Fibroblast of peridontal ligament (primary cell): ENCODE measurements around the gene IER5.
A peak's percentile ranks its signal among the peaks of the same experiment; 100 is the strongest.

Experiments
- DNase-seq: peaks from one replicate; pipeline ENCODE4 v3.0.0-alpha.2; 2010; ENCODE audit errors: extremely low read depth

IER5 gene

DNA sequence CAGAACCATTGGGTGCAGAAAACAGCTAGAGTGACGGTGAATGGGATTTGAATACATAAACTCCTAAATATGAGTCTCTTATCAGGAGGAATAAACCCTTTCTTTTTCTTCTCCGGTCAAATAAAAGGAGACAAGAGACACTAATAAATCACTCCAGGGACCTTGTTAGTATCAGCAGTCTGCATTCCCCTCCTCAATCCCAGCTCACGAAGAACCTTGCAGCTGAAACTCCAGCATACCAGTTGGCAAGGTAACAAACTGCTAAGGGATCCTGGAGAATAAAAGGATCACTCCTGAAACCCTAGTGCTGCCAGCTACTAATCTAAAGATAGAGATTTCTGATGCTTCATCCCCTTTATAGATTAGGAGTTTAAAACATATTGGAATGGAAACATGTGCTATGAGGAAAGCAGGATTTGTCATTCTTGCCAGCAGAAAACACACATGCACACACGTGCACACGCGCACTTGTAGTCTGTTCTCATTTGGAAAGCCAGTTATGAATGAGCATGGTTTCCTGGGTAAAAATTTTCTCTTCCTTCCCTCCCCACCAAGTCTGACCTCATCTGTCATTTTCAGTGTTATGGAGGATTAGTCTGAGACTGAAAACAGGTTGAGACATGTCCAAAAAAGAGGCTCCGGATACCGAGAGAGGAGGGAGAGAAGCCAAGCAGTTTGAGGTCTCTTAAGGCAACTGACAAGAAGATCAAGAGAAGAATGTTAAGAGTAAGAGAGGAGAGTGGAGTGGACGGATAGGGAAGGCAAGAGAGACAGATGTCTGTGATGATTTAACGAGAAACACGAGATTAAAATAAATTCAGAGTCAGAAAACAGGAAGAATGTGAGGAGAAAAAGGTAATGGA is 10.9 kb downstream of the IER5 start:
- DNase-seq = peak; percentile 54

DNA sequence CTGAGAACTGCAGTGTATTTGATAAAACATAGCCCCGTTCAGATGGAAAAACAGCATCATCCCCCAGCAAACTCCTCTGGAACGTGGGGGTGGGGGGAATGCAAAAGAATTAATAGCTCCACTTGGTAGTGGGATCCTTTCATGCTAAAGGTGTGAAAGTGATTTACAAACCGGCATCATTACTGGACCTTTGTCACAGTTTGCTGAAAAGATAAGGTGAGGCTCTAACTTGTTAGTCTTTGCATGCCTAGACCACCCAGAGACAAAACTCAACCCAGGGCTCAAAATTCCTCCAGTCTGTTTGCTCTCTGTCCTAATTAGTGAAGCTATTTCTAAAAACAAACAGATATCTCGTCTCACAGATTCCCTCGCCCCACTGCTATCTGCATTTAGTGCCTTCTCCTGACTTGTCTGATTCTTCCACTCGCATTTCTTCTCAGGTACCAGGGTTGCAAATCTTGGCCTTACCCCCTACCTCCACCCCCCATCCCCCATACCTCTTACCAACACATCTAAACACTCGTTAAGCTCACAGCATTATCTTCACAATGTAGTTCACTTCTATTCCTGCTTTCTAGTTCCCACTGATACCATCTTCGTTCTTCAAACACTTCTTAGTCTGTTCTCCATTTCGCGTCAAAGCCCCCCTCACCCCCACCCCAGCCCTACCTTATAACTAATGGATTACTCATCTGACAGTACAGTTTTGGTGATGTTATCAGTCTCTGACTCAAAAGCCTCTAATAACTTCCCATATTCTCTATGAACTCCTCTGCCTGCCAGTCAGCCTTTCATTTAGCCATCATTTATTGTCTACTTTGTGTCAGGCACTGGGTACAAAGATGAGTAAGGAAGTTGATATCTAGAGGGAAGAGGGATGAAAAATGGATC is 11.8 kb downstream of the IER5 start:
- DNase-seq = no peak

DNA sequence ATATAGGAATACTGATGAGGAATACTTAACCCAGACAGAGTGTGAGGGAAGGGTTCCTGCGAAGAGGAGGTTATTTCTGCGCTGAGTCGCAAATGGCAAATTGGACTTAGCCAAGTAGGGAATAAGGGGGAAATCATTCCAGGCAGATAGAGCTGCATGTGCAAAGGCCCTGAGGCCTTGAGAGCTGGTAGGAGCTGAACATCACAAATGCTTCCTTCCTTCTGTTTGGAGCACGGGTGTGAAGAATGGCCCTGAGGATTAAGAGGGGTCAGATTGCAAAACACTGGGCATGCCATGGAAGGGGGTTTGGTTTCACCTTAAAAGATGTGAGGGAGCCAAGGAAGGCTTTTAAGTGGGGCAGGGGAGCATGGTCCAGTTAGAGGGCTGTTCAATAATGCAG is 12.4 kb downstream of the IER5 start:
- no peak for DNase-seq

- DNase-seq = peak; percentile 62
These were observed 13.2 kb downstream of the IER5 start for GRCh38 chr1:181101581-181102226.

DNA sequence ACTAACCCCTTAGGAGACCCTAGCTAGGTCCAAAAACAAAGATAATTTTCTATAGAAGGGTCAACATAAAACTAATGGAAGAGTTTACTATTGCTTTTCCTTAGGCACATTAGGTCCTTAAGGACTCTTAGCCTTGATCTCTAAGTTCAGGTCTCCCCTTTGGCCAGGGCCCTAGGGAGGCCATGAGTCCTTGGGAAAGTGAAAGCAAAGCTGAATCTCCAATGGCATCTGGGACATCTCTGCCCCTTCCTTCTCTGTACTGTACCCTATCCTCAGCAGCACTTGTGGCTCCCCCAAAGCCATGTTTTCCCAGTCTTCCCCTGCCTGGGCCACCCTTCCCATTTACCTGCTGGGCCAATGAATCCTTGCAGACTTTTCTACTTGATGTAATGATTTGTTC is 14.3 kb downstream of the IER5 start:
- no peak for DNase-seq

- no peak for DNase-seq
These were observed 14.9 kb downstream of the IER5 start for GRCh38 chr1:181103399-181103798.

- DNase-seq = no peak
These were observed 15.7 kb downstream of the IER5 start for GRCh38 chr1:181104042-181104789.

DNA sequence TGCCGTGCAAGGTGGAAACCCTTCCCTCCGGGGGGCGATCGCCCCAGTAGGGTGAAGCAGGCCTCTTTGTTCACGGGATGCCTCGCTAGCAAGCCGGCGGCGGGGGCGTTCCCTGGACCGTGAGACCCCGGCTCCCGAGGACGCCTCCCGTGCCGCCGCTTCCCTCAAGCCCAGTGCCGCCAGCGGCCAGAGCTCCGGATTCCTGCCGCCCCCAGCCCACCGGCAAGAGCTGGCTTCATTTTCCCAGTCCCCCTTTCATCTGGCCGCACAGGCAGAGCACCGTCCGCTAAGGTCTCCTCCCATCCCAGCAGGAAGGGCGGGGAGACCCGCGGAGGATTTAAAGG is 16.3 kb downstream of the IER5 start:
- DNase-seq = no peak

DNA sequence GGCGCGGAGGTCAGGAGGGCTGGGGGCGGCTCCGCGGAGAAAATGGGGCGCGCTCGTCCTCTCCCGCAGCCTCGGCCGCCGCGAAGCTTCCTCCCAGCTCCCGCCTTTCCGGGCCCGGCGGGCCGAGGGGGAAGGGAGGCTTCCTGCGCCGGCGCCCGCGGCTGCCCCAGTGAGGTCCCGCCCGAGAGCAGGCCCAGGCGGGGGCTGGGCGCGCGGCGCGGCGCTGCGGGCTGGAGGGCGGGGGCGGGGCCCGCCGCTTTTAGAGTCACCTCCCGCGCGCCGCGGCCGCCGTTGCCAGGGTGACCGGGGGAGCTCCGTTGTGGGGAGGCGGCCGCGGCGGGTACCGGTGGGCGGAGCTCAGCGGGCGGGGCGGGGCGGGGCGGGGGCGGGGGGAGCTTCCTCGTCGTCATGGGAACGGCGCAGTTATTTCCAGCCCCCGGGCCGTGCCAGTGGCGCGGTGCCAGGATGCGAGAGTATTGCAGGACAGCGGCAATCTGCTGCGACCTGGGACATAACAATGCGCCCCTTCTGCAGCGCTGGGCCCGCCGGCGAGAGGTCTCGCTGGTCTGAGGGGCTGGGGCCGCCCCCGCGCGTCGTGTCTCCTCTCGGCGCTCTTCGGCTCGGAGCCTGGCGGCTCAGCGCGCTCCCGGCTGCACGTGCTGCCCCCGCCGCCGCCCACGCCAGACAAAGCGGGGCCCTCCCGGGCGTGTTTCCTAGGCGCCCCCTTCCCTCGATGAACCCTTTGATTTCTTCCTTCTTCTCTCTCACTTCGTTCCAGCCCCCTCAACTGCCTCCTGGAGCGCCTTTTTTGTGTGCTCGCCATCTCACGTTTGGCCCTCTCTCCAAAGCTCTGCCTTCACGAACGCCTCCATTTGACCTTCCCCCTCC is 16.9 kb downstream of the IER5 start:
- peak; percentile 76 for DNase-seq

- DNase-seq = no peak
These were observed 17.5 kb downstream of the IER5 start for GRCh38 chr1:181106022-181106312.

- DNase-seq = no peak
These were observed 18.0 kb downstream of the IER5 start for GRCh38 chr1:181106479-181106878.

DNA sequence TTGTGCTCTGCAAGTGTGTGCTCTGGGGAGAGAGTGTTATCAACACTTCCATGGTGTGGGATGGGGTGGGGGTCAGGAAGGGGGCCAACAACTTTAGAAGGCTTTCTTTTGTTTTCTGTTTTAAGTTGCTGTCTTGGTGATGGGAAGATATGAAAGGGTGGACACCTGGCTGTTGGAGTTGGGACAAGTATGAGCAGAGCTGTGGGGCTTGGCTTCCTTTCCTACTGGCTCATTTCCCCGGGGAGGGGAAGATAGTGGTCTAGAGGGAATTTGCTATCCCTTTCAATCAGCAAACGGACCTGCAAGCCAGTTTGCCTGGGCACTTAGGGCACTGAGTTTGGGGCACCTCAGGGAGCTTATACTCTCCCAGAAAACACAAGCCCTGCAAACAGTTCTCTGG is 19.2 kb downstream of the IER5 start:
- no peak for DNase-seq

GRCh38 chr1:181108304-181108867 is 19.9 kb downstream of the IER5 start:
- DNase-seq = no peak

GRCh38 chr1:181110013-181110412 is 21.5 kb downstream of the IER5 start:
- no peak for DNase-seq

DNA sequence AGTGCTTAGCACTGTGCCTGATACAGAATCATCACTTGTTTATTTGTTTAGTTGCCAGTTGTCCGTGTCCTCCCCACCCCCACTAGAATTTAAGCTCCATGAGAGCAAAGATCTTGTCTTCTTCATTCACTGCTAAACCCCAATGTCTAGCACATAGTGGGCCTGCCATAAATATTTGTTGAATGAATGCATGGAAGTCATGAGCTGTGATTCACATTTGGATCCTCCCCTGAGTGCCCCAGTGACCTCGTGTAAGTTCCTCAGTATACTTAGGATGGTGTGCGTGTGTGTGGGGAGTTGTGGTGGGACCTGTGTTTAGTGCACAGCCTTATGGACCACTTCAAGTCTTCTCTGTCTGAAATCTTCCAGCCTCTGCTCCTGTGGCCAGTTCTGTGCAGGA is 23.1 kb downstream of the IER5 start:
- no peak for DNase-seq

GRCh38 chr1:181112071-181112929 is 23.8 kb downstream of the IER5 start:
- DNase-seq = peak; percentile 98

DNA sequence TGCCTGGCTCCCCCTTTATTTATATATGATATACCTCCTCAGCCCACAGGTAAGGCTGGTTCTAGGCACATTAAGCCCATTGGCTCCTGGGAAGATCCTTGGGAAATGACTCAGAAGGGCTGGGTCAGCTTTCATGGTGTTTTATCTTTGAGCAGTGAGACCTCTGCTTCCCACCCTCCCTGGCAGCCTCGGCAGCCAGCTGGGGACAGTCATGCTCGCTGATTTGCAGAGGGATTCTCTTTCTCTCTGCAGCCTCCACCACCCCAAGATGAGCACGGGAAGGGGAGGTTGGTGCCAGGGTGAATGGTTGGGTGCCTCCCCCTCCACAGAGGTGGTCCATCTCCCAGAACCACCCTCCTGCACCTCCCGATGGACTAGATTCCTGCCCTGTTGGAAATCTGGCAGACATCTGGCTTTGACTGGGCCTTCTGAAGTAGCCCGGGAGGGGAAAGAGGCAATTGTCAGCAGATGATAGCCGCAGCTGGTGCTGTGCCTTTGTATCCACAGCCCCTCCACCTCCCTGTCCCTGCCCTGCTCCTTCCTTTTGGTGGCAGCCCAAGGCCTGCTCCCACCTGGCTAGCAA is 24.6 kb downstream of the IER5 start:
- DNase-seq = no peak

DNA sequence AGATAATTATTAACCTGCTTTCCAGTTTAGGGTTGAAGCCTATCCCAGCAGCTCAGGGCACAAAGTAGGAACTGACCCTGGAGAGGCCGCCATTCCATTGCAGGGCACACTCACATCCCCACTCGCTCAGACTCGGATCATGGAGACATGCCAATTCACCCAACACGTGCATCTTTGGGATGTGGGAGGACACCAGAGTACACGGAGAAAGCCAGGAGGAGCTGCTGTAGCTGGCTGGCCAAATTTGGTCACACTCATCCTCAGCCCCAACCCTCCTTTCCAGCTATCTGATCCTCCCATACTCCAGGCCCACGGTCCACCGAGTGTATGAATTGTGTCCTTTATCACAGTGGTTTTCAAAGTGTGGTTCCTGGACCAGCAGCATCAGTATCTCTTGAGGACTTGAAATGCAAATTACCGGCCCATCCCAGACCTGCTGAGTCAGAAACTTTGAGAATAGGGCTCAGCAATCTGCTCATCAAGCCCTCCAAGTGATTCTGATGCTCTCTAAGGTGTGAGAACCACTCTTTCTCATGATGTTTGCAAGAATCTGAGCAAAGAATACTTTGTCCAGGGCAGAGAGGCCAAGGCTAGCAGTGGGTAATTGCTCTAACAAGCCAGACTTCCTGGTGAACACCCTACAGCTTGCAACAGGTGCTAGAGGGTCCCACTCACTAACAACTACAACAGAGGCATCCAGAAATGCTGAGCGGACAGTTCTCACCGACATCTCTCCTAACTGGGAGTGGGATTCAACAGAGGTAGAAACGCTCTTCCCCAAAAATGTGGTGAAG is 26.3 kb downstream of the IER5 start:
- DNase-seq = no peak

- DNase-seq = no peak
These were observed 26.8 kb downstream of the IER5 start for GRCh38 chr1:181115368-181115684.
